CD4-positive, alpha-beta T cell treated with Interleukin-2 at 100 ng/mL for 4 hours (primary cell): ENCODE measurements around the gene OR6M1.

Source experiments
- DNase-seq: peaks from one replicate; pipeline ENCODE4 v3.0.0-alpha.2; 2020; ENCODE audit warnings: low spot score

The OR6M1 gene

GRCh38 chr11:123806249-123806648 lies at the start of gene OR6M1:
Gene OR6M1, minus strand, starts transcription at chr11:123806349. Its CDS starts 0 bp downstream, at chr11:123806349.
- no peak for DNase-seq

- DNase-seq = no peak
Measured at GRCh38 chr11:123853038-123853437, 46.9 kb upstream of the OR6M1 start.

- DNase-seq = no peak
Measured at GRCh38 chr11:123852321-123852720, 46.2 kb upstream of the OR6M1 start.

DNA sequence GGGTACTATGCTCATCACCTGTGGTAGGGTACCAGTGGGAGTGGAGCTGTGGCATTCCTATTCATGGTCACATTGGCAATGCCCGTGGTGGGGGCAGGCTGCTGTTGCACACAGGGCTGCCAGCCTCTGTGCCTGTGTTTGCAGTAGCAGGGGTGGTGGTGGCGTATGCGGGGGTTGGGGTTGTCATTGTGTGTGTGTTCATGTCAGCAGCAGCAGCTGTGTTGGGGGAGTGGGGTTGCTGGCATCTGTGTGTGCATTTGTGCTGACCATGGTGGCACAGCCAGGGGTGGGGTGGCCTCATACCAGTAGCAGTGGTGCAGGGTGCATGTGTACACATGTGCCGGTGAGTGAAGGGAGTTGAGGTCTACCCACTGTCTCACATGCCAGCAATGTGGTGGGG lies 45.0 kb upstream of the OR6M1 start:
- DNase-seq = no peak

DNA sequence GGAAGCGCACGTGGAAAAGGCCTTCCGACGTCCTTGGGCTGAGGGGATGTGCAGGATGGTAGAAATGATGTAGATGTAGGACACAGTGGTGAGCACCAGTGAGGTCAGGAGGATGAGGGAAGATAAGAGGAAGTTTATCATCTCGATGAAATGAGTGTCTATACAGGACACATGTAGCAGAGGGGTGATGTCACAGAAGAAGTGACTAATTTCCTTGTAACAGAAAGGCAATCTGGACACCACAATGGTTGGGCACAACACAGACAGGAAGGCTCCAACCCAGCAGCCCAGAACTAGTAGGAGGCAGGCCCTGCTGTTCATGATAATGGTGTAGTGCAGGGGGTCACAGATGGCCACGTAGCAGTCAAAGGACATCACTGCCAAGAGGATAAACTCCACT lies 35.0 kb upstream of the OR6M1 start:
- DNase-seq = no peak

- DNase-seq = no peak
Measured at GRCh38 chr11:123839131-123839530, 33.0 kb upstream of the OR6M1 start.

GRCh38 chr11:123838659-123839058 lies 32.5 kb upstream of the OR6M1 start:
- DNase-seq = no peak

DNA sequence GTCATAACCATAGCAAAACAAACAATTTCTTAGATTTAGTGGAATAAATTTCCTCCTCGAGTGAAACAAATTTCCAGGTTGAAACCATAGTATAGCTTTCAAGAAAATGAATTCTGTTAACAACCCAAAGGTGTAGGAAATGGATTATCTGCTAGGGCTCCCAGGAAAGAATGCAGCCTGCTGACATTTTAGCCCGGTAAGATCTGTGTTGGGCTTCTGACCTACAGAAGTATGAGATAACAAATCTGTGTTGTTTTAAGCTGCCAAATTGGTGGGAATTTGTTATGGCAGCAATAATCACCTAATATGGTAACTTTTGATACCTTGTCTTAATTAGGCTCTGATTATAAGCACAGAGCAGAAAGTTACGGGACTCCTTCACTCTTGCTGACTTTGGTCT lies 32.0 kb upstream of the OR6M1 start:
- DNase-seq = no peak

DNA sequence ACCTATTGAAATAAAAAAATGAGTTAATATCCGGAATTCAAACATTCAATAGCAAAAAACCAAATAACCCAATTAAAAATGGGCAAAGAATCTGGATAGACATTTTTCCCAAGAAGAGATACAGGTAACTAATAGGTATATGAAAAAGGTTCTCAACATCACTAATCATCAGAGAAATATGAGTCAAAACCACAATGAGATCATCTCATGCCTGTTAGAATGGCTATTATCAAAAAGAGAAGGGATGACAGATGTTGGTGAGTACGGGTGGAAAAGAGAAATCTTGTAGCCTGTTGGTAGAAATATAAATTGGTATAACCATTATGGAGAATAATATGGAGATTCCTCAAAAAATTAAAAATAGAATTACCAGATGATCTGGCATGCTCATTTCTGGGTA lies 26.9 kb upstream of the OR6M1 start:
- DNase-seq = no peak

DNA sequence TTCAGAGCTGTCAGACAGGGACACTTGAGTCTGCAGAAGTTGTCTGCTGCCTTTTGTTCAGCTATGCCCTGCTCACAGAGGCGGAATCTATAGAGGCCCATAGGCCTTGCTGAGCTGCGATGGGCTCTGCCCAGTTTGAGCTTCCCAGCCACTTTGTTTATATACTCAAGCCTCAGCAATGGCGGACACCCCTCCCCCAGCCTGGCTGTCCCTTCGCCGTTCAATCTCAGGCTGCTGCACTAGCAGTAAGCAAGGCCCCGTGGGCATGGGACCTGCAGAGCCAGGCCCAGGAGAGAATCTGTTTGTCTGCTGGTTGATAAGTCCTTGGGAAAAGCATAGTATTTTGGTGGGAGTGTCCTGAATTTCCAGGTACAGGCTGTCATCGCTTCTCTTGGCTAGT lies 23.6 kb upstream of the OR6M1 start:
- no peak for DNase-seq

DNA sequence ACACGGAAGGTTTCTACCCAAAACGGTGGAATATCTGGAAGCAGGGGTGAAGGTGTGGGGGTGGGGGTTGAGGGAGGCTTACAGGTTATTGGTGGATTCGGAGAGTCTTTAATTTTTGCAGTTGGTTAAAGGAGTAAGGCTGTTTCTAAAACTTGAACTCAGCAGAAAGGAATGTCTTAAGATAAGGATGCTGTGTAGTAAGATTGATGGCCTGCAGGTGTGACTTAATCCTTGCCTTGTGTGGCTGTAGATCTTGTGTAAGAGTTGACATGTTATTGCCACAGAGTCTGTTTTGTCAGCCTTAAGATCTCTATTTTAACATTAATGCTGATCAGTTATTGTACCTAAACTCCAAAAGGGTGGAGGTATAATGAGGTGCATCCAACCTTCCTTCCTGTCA lies 16.4 kb upstream of the OR6M1 start:
- no peak for DNase-seq

GRCh38 chr11:123822032-123822431 lies 15.9 kb upstream of the OR6M1 start:
- no peak for DNase-seq

DNA sequence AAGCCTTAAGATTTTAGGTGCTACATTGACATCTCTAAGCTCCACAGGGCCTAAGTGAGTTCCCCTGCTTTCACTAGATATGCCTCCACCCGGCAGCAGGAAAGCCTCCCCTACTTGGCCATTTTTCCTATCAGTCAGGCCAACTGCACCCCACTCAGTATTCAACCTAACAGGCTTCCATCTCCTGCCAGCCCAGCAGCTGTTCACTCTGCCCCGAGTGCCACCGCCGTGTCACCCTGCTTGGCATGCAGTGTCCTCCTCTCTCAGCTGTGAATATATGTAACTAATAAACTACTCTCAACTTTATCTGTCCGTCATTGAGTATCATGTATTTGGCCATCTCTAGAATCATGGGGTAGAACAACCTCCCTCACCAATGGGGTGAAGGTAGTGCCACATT lies 9.0 kb upstream of the OR6M1 start:
- DNase-seq = no peak

GRCh38 chr11:123801765-123802164 lies 4.4 kb downstream of the OR6M1 start:
- DNase-seq = no peak

- DNase-seq = no peak
Measured at GRCh38 chr11:123800036-123800435, 6.1 kb downstream of the OR6M1 start.

DNA sequence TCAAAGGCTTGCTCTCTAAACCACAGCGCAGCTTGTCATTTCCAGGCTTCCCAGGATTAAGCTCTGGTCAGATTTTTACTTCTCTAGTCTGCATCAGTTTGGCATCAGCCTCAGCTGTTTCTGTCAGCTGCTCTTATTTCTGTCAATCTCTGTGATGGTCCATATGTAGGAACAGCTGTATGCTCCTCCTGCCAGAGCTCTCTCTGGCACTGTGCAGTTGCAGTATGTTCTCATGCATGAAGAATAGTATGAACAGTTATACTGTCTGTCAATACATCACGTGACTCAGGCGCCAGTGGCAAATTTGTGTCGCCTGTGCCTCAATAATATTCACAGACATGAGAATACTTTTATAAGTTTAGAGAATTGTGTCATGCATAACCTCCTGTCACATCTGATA lies 6.7 kb downstream of the OR6M1 start:
- no peak for DNase-seq

DNA sequence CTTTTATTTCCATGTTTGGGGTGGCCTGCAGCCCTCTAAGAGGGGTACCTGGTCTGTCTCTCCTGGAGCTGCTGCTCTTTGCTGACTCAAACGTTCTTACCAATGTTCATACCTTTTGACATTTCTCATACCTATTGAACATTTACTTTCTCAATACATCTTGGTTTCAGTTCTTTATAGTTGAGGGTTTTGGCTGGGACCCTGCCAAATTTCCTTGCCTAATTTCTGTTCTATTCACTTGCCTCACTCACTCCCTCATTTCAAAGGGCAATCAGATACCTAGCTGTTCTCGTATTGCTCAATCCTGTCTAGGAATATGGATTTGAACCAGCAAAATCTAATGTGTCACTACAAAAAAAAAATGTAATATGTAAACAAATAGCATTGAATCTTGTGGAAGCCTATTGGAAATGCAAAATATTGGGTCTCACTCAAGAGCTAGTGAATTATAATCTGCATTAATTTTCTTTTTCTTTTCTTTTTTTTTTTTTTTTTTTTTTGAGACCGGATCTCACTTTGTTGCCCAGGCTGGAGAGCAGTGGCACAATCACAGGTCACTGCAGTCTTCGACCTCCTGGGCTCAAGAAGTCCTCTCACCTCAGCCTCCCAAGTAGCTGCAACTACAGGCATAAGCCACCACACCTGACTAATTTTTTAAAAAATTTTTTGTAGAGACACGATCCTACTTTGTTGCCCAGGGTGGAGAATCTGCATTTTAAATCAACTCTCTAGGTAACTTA lies 7.5 kb downstream of the OR6M1 start:
- no peak for DNase-seq

DNA sequence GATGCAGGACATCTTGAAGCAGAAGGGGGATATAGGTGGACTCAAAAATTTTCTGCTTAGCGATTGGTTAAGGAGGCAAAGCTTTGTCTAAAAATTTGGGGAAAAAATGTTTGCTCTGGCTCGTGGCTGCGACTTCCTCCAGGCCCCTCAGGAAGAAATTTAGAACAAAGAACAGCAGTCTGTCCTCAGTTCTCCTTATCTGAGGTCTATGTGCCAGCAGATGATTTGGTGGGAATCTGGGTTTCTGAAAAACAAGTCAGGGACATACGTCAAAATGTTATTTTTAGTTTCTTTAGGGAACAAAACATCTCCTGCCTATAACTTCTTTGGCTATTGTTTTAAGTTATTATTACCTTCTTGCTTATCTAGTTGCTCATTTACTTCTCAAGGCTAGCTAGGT lies 8.1 kb downstream of the OR6M1 start:
- DNase-seq = no peak

GRCh38 chr11:123797541-123797940 lies 8.6 kb downstream of the OR6M1 start:
- DNase-seq = no peak

- DNase-seq = no peak
Measured at GRCh38 chr11:123797114-123797513, 9.0 kb downstream of the OR6M1 start.

GRCh38 chr11:123796226-123796625 lies 9.9 kb downstream of the OR6M1 start:
- DNase-seq = no peak

GRCh38 chr11:123783536-123783935 lies 22.6 kb downstream of the OR6M1 start:
- DNase-seq = no peak

- no peak for DNase-seq
Measured at GRCh38 chr11:123778511-123778910, 27.6 kb downstream of the OR6M1 start.

- no peak for DNase-seq
Measured at GRCh38 chr11:123775715-123776549, 30.2 kb downstream of the OR6M1 start.
